Body of pancreas (tissue), 4 donors: ENCODE results near the gene ADGRB2. TPM values are rescaled to one million over a fixed set of nuclear protein-coding genes. Genes with fewer than 3 reads are reported as not detected.

Source experiments
- ATAC-seq: fragments of 150-250 bp; one replicate; pipeline ENCODE4 v1.9.1; 2016
- DNase-seq, 4 donors: peaks; one replicate each; pipeline ENCODE4 v3.0.0-alpha.2; 2019
- H3K27ac ChIP-seq, 4 donors: fragments of 200-600 bp; sonication (generic); 1 replicate in 3 of 4; 2 replicates in 1 of 4; pipeline versions ENCODE4 v1.5.1 to v1.6.1; 2016 to 2019; ENCODE audit warnings: mild to moderate bottlenecking in 1 of 4, mixed read lengths in 1 of 4, moderate library complexity in 1 of 4
- H3K27me3 ChIP-seq, 2 donors: fragments of 200-600 bp; sonication (generic); one replicate each; pipeline ENCODE4 v1.6.0; 2016; ENCODE audit warnings: mild to moderate bottlenecking in 1 of 2
- H3K36me3 ChIP-seq, 2 donors: fragments of 200-600 bp; sonication (generic); replicated peaks in 1 of 2; 2 replicates each; pipeline ENCODE4 v1.5.1; 2016; ENCODE audit warnings: low read depth in 2 of 2; ENCODE audit not compliant: insufficient read depth in 1 of 2
- H3K4me1 ChIP-seq: fragments of 200-600 bp; sonication (generic); one replicate; pipeline ENCODE4 v1.6.0; 2016
- H3K4me3 ChIP-seq, 2 donors: fragments of 200-600 bp; sonication (generic); 1 replicate in 1 of 2; 2 replicates in 1 of 2; pipeline ENCODE4 v1.5.1; 2016 to 2019
- H3K9me3 ChIP-seq, 3 donors: fragments of 200-600 bp; sonication (generic); 1 replicate in 2 of 3; 2 replicates in 1 of 3; pipeline ENCODE4 v1.5.1; 2016
- CTCF ChIP-seq, 7 experiments: fragments of 450-650 bp in 4 of 7; fragments of 200-600 bp in 3 of 7; sonication (generic) in 3 of 7; IDR thresholded peaks; one replicate each; pipeline ENCODE4 v1.5.1; 2016 to 2019; ENCODE audit warnings: antibody characterized with exemption in 7 of 7
- POLR2A ChIP-seq, 3 donors: fragments of 450-650 bp; IDR thresholded peaks; one replicate each; pipeline ENCODE4 v1.6.1; 2016; ENCODE audit warnings: antibody characterized with exemption in 3 of 3, mild to moderate bottlenecking in 2 of 3
- WGBS, 2 donors: methylation state at CpG; one replicate each; pipeline ENCODE4 v1.1.5; 2017; 5-methylcytosine and 5-hydroxymethylcytosine counted together
- intact Hi-C: fragments of 100-400 bp; cut with DNase I; formaldehyde crosslinking; loops from one replicate; pipeline ENCODE4 v1.15.1; 2023
- total RNA-seq, 2 donors: library from RNA; depleted of rRNA; stranded (reverse); fragments of >200 nt; gene quantifications; one replicate each; pipeline ENCODE4 v1.1.0, GENCODE V29; 2016

The ADGRB2 gene
- total RNA-seq, 2 donors from 2014 or later = 0.26 to 3.0 TPM

GRCh38 chr1:31725777-31726535 lies 38.2 kb downstream of the ADGRB2 start:
- peak in 1 of 4 donors; percentile 25 for DNase-seq
- peaks cover 3% of the 10 kb centered on the region for H3K4me1 ChIP-seq
- no peaks in the 10 kb centered on the region for H3K9me3 ChIP-seq
- no peak overlapping the region for H3K27ac ChIP-seq
- TF ChIP-seq POLR2A (IDR thresholded peaks at IDR 0.05) = no peak
- no peak for TF ChIP-seq CTCF (IDR thresholded peaks at IDR 0.05)
- H3K27me3 ChIP-seq = peaks cover 0 to 3% of the 10 kb centered on the region in 2 donors
- H3K36me3 ChIP-seq = no peaks in the 10 kb centered on the region
- H3K4me3 ChIP-seq = no peak overlapping the region
- WGBS, 2 donors = 72 to 82% methylated on average over 9 to 12 of the region's 12 CpGs
- ATAC-seq = no peak
- intact Hi-C loops = no loop called here

- H3K27ac ChIP-seq = no peak overlapping the region
- DNase-seq (no peak), ATAC-seq (no peak)
- intact Hi-C loops = no loop called here
- H3K9me3 ChIP-seq = no peaks in the 10 kb centered on the region
- H3K36me3 ChIP-seq = no peaks in the 10 kb centered on the region
- peaks cover 4% of the 10 kb centered on the region for H3K4me1 ChIP-seq
- WGBS, 2 donors = 80 to 90% methylated on average over 10 of the region's 10 CpGs
- no peak overlapping the region for H3K4me3 ChIP-seq
- peaks cover 0 to 3% of the 10 kb centered on the region in 2 donors for H3K27me3 ChIP-seq
- TF ChIP-seq POLR2A (IDR thresholded peaks at IDR 0.05) (no peak), CTCF (IDR thresholded peaks at IDR 0.05) (no peak)
Measured at GRCh38 chr1:31725134-31725533, 39.0 kb downstream of the ADGRB2 start.

- Histone ChIP-seq H3K9me3 (no peaks in the 10 kb centered on the region), H3K36me3 (no peaks in the 10 kb centered on the region), H3K27me3 (peaks cover 0 to 3% of the 10 kb centered on the region in 2 donors), H3K27ac (no peak overlapping the region), H3K4me1 (peaks cover 4% of the 10 kb centered on the region), H3K4me3 (no peak overlapping the region)
- 48 to 56% methylated on average over 5 of the region's 5 CpGs for WGBS, 2 donors
- ATAC-seq (no peak), DNase-seq (peak; percentile 48 to 69 (median 62))
- intact Hi-C loops = no loop called here
- TF ChIP-seq POLR2A (IDR thresholded peaks at IDR 0.05) (no peak), CTCF (IDR thresholded peaks at IDR 0.05) (no peak)
Measured at GRCh38 chr1:31723828-31724359, 40.2 kb downstream of the ADGRB2 start.

- Histone ChIP-seq H3K4me1 (peaks cover 20% of the 10 kb centered on the region), H3K27ac (no peak overlapping the region), H3K4me3 (no peak overlapping the region), H3K27me3 (no peaks in the 10 kb centered on the region), H3K9me3 (no peaks in the 10 kb centered on the region), H3K36me3 (no peaks in the 10 kb centered on the region)
- 62 to 86% methylated on average over 2 to 4 of the region's 4 CpGs for WGBS, 2 donors
- no peak for ATAC-seq
- no peak for TF ChIP-seq POLR2A (IDR thresholded peaks at IDR 0.05)
- TF ChIP-seq CTCF (IDR thresholded peaks at IDR 0.05) = no peak
- intact Hi-C loops = no loop called here
- DNase-seq = no peak
Measured at GRCh38 chr1:31718327-31718897, 45.7 kb downstream of the ADGRB2 start.
